Activated T-cell treated with anti-CD3 and anti-CD28 coated beads for 4 hours (primary cell): ENCODE measurements around the gene NBAS.

ENCODE experiments used
- DNase-seq: peaks from one replicate; pipeline ENCODE4 v3.0.0-alpha.2; 2020

Gene NBAS

GRCh38 chr2:15400240-15400826 is 160.8 kb downstream of the NBAS start:
- DNase-seq: no peak

GRCh38 chr2:15399241-15399640 is 161.9 kb downstream of the NBAS start:
- DNase-seq: no peak

- DNase-seq: no peak
Measured at GRCh38 chr2:15391751-15392150, 169.4 kb downstream of the NBAS start.

GRCh38 chr2:15389895-15390294 is 171.2 kb downstream of the NBAS start:
- no peak for DNase-seq

- no peak for DNase-seq
Measured at GRCh38 chr2:15389326-15389700, 171.8 kb downstream of the NBAS start.

- DNase-seq: no peak
Measured at GRCh38 chr2:15388406-15389325, 172.5 kb downstream of the NBAS start.

- DNase-seq: no peak
Measured at GRCh38 chr2:15385184-15385583, 175.9 kb downstream of the NBAS start.

GRCh38 chr2:15383695-15384350 is 177.3 kb downstream of the NBAS start:
- DNase-seq: no peak

GRCh38 chr2:15378148-15378908 is 182.8 kb downstream of the NBAS start:
- DNase-seq: no peak

GRCh38 chr2:15377202-15377601 is 183.9 kb downstream of the NBAS start:
- no peak for DNase-seq

GRCh38 chr2:15372019-15372418 is 189.1 kb downstream of the NBAS start:
- DNase-seq: no peak

GRCh38 chr2:15369129-15369528 is 192.0 kb downstream of the NBAS start:
- DNase-seq: no peak

GRCh38 chr2:15367715-15368114 is 193.4 kb downstream of the NBAS start:
- DNase-seq: no peak

GRCh38 chr2:15367205-15367604 is 193.9 kb downstream of the NBAS start:
- no peak for DNase-seq

GRCh38 chr2:15365411-15365810 is 195.7 kb downstream of the NBAS start:
- DNase-seq: no peak

GRCh38 chr2:15364561-15364960 is 196.6 kb downstream of the NBAS start:
- DNase-seq: no peak

GRCh38 chr2:15363734-15364133 is 197.4 kb downstream of the NBAS start:
- DNase-seq: no peak

- DNase-seq: no peak
Measured at GRCh38 chr2:15363142-15363541, 198.0 kb downstream of the NBAS start.

- DNase-seq: no peak
Measured at GRCh38 chr2:15359716-15360531, 201.2 kb downstream of the NBAS start.

- DNase-seq: no peak
Measured at GRCh38 chr2:15357922-15358321, 203.2 kb downstream of the NBAS start.

GRCh38 chr2:15357186-15357585 is 203.9 kb downstream of the NBAS start:
- DNase-seq: no peak

- DNase-seq: no peak
Measured at GRCh38 chr2:15355386-15355785, 205.7 kb downstream of the NBAS start.
